ENCODE measurements around the gene NR2C2.

NR2C2 gene

GRCh38 chr3:15096046-15096445 lies 148.7 kb downstream of the NR2C2 start:
- TF ChIP-seq CTCF (IDR thresholded peaks at IDR 0.05; ENCODE audit: low read depth, low read length, missing control alignments): no peak
- DNase-seq (ENCODE audit: low read depth): no peak

GRCh38 chr3:15097891-15098290 lies 150.5 kb downstream of the NR2C2 start:
- peak overlapping the region; percentile 72 for H3K4me3 ChIP-seq (ENCODE audit: low read depth, low read length)
- DNase-seq (ENCODE audit: low read depth): no peak
- no peak for TF ChIP-seq CTCF (IDR thresholded peaks at IDR 0.05; ENCODE audit: low read depth, low read length, missing control alignments)

More at GRCh38 chr3:15096046-15096445, 148.7 kb downstream of the NR2C2 start:
- no peak overlapping the region for H3K4me3 ChIP-seq (ENCODE audit: low read depth, low read length)

All from GM12864 (cell line).